ENCODE measurements around the gene SCO1. TPM values are rescaled to one million over a fixed set of nuclear protein-coding genes. Genes with fewer than 3 reads are reported as not detected.
"Not testable (repeated sequence)": the region's sequence is repeated elsewhere in the genome, so short reads cannot be mapped to it uniquely, and the experiment has no call there.

Gene SCO1
- polyA plus RNA-seq (2012; ENCODE audit: insufficient read depth, insufficient read length), result 40.2 TPM

DNA sequence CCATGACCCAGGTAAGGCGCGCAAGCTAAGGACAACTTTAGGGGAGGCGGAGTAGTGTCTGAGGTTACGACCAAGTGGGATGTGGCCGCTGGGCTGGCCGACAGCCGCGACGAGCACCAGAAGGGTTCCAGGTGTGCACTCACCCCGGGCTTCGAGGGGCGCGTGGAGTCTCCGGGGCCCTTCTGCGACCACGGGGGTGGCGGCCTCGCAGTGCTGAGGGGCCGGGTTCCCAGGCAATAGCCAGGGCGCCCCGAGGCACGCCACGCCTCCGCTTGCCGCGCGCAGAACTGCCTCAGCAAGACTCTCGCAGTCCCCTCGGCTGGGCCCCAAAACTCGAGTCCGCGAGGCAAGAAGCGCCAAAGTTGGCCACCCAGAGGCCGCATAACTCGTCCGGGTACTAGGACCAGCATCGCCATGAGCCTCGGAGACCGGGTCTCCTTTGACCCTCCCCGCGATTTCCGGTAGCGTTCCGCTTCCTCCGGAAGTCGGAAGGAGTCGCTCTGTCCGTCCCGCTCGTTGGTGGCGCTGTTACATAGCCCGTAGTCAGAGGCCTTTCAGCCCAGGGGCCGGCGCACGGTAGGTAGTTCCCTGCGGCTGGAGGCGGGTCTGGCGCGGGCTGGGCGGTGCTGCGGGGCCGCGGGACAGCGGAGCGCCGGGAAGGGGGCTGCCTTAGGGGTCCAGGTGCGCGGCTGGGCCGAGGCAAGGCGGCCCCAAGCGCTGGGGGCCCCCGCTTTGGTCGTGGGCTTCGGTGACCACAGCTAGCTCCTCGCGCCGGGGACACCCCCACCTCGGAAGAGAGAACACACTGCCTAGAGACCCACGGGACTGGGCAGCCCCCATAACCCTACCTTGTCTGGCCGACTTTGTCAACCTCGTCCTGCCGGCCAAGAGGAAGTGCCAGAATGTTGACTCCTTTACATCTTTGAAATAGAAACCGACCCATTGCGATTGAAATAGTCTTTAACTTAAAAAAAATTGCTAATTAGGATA lies at the start of gene SCO1, which contains the start of gene ADPRM:
Gene SCO1, minus strand, starts transcription at position 442 of the 990 bp plus-strand sequence. Its CDS starts 26 bp downstream, at position 416.
Gene ADPRM, plus strand, starts transcription at position 503 of the 990 bp plus-strand sequence. CDS start 7,333 bp downstream, outside the sequence.
- H3K4me3 ChIP-seq (ENCODE audit: low read length), result peak within 1 kb of the TSS; percentile 78
- DNase-seq (ENCODE audit: low read depth, low spot score), result peak; percentile 88

DNA sequence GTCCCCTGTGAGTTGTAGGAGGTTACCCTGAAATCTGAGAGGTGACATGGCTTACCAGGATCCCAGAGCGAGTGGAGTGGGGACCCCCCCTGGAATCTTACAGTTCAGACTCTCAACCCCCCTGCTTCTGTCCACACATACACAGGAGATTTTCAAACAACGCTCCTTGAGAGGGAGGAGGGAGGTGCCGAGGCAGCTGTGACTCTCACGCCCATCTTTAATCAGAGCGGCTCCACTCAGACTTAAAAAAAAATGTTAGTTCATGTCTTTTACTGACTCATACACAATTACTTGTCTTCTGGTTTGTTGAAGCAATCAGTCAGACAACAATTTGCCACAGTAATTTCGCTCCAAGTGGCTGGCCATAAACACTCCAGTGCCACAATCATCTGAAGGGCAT lies 47.9 kb upstream of the SCO1 start:
- H3K4me3 ChIP-seq (ENCODE audit: low read length), result no peak overlapping the region

GRCh38 chr17:10744501-10745000 lies 47.2 kb upstream of the SCO1 start:
- DNase-seq (ENCODE audit: low read depth, low spot score), result peak; percentile 80
- H3K4me3 ChIP-seq (ENCODE audit: low read length), result no peak overlapping the region

More for the DNA sequence above, 47.9 kb upstream of the SCO1 start:
- no peak for DNase-seq (ENCODE audit: low read depth, low spot score)

- no peak for DNase-seq (ENCODE audit: low read depth, low spot score)
- no peak overlapping the region for H3K4me3 ChIP-seq (ENCODE audit: low read length)
Observed at GRCh38 chr17:10743316-10744009, 46.1 kb upstream of the SCO1 start.

GRCh38 chr17:10742431-10742830 lies 45.1 kb upstream of the SCO1 start:
- no peak overlapping the region for H3K4me3 ChIP-seq (ENCODE audit: low read length)
- DNase-seq (ENCODE audit: low read depth, low spot score), result no peak

DNA sequence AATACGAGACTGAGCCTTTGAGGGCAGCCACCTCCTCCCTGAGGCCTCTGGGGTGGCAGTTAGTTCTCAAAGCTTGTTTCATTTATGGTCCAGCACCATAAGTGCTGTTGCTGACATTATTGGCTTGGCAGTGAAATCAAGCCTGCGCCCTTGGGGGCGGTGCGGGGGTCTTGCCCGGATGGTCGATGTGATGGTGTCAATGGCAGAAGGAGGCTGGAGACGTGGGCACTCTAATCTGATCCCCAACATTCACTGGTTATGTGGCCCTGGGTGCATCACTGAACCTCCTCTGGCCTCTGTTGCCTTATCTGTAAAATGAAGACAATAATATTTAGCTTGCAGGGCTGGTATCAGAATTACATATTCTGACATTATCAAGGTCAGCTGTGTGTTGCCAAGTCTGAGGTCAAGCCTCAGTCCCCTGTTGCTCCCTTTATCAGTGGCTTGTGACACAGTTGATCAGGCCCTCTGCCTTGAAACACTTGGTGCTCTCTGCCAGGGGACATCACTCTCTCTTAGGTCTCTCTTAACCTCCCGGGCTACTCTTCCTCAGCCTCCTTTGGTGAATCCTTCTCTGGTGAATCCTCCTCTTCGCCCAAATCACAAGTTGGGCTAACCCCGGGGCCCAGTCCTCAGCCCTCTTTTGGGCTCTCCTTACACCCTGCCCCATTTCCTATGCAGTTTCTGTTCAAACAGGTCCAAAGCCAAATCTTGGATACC lies 44.2 kb upstream of the SCO1 start:
- H3K4me3 ChIP-seq (ENCODE audit: low read length), result no peak overlapping the region
- DNase-seq (ENCODE audit: low read depth, low spot score), result no peak

DNA sequence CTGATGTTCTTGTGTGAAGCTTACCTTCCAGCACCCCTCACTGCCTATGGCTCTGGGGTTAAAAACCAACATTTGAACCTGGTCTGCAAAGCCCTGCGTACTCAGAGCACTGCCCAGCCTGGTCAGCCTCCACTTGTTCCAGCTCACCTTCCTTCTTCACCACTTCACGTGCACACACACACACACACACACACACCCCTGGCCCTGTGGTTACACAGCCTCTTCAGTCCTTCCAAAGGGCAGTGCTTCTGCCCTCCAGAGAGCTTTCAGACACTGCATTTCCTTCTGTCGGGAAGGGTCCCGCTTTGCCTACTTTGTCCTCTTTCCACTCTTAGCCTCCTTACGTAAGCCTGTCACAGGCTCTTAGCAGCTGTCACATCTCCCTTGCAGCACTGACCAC lies 42.1 kb upstream of the SCO1 start:
- DNase-seq (ENCODE audit: low read depth, low spot score), result no peak
- no peak overlapping the region for H3K4me3 ChIP-seq (ENCODE audit: low read length)

- DNase-seq (ENCODE audit: low read depth, low spot score), result no peak
- no peak overlapping the region for H3K4me3 ChIP-seq (ENCODE audit: low read length)
Observed at GRCh38 chr17:10738521-10739258, 41.4 kb upstream of the SCO1 start.

DNA sequence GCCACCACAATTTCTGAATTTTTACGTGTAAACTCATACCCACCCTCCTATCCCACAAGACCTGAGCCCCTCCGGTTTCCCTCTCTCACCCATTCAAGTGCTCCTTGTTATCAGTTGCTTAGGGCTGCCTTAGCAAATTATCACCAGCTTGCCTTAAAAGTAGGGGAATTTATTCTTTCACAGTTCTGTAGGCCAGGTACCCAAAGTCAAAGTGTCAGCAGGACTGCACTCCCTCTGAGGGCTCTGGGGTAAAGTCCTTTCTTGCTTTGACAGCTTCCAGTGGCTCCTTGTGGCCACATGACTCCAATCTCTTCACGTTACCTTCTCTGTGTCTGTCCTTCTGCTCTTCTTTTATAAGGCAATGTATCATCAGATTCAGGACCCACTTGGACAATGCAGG lies 40.4 kb upstream of the SCO1 start:
- no peak for DNase-seq (ENCODE audit: low read depth, low spot score)
- no peak overlapping the region for H3K4me3 ChIP-seq (ENCODE audit: low read length)

- peak; percentile 42 for DNase-seq (ENCODE audit: low read depth, low spot score)
- H3K4me3 ChIP-seq (ENCODE audit: low read length), result no peak overlapping the region
Observed at GRCh38 chr17:10737168-10737622, 39.9 kb upstream of the SCO1 start.

DNA sequence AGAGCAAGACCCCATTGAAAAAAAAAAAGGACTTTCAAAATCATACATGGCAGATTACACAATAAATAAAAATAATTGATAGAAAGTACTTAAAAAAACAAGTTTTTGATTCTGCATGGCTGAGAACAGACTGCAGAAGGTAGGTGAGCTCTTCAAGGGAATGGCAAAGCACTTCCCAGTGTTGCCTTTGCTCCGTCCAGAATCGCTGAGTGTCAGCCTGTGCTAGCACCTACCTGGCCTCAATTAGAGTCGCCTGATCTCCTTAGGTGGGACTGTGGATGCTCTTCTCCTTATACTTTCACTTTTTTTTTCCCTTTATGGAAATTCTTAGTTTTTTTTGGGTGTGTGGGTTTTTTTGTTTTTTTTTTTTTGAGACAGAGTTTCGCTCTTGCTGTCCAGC lies 38.5 kb upstream of the SCO1 start:
- no peak overlapping the region for H3K4me3 ChIP-seq (ENCODE audit: low read length)
- no peak for DNase-seq (ENCODE audit: low read depth, low spot score)

DNA sequence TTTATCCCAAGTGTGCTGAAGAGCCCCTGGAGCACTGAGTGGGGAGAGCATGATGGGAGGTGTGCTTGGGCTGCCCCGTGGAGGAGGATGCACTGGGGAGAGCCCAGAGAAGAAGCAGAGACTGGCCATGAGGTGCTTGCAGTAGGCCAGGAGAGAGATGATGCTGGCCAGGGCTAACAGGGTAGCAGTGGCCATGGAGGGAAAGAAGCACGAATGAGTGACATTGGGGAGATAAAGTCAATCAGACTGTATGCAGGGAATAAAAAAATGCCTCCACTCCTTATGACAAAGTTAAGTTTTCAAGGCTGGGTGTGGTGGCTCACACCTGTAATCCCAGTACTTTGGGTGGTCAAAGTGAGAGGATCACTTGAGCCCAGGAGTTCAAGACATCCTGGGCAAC lies 37.9 kb upstream of the SCO1 start:
- no peak overlapping the region for H3K4me3 ChIP-seq (ENCODE audit: low read length)
- DNase-seq (ENCODE audit: low read depth, low spot score), result no peak

GRCh38 chr17:10733666-10734065 lies 36.3 kb upstream of the SCO1 start:
- no peak for DNase-seq (ENCODE audit: low read depth, low spot score)
- H3K4me3 ChIP-seq (ENCODE audit: low read length), result no peak overlapping the region

- H3K4me3 ChIP-seq (ENCODE audit: low read length); DNase-seq (ENCODE audit: low read depth, low spot score): not testable (repeated sequence)
Observed at GRCh38 chr17:10732121-10732520, 34.8 kb upstream of the SCO1 start.

DNA sequence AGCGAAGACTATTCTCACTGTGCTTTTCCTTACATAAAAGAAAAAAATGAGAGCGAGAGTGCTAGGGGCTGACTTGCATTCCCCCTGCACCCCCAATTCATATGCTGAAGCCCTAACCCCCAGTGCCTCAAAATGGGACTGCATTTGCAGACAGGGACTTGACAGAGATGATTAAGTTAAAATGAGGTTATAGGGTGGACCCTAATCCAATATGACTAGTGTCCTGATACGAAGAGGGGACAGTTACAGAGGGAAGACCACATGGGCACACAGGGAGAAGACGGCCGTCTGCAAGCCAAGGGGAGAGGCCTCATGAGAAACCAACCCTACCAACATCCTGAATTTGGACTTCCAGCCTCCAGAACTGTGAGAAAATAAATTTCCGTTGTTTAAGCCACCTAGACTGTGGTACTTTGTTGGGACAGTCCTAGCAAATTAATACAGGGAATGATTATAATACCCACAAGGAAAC lies 34.1 kb upstream of the SCO1 start:
- no peak for DNase-seq (ENCODE audit: low read depth, low spot score)
- H3K4me3 ChIP-seq (ENCODE audit: low read length), result no peak overlapping the region

GRCh38 chr17:10730247-10730646 lies 32.9 kb upstream of the SCO1 start:
- not testable (repeated sequence) for H3K4me3 ChIP-seq (ENCODE audit: low read length); DNase-seq (ENCODE audit: low read depth, low spot score)

DNA sequence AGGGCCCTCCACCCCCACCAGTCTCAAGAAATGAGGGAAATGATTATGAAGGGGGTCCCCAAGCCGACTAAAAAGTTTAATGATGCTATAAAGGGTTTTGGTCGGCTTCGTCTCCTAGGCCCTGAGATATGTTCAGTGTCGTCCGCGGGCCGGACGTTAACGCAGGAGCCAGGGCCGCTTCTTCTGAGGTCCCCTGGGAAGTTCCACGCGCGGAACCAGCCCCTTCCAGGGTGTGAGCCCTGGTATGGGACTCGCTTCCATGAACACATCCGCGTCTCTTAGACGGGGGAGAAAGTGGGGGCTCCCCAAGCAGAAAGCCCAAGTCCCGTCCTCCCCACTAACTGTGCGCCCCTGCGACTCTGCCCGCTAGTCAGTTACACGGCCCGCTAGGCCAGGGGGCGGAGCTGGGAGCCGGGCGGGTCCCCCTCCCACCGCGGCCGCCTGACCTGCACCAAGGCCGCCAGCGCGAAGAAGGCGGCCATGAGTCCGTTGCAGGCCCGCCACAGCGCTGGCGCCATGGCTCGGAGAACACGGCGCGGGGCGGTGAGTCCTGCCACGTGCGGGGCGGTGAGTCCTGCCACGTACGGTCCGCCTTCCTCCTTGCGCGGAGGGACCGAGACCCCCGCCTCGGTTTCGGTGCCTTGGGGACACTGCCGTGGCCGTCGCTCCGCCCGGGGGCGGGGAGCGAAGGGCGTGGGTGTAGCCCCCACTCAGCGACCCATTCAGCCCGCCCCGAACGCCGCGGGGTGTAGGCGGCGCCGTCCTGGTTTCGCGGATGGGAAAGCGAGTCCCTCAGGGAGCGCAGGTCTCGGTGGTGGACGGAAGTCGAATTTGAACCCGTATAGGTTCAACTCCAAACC lies 32.2 kb upstream of the SCO1 start, which contains the start of gene TMEM220:
Gene TMEM220, minus strand, starts transcription at position 690 of the 860 bp plus-strand sequence. Its CDS starts 172 bp downstream, at position 518.
- DNase-seq (ENCODE audit: low read depth, low spot score), result no peak

More for the DNA sequence above, 32.2 kb upstream of the SCO1 start, which contains the start of gene TMEM220:
- no peak within 1 kb of the TSS for H3K4me3 ChIP-seq (ENCODE audit: low read length)
